Neural cell (in vitro differentiated cells): ENCODE results near the gene CTBP2. TPM values are rescaled to one million over a fixed set of nuclear protein-coding genes. Genes with fewer than 3 reads are reported as not detected.
"Not testable (repeated sequence)": the region's sequence is repeated elsewhere in the genome, so short reads cannot be mapped to it uniquely, and the experiment has no call there.

Experiments
- H2AFZ ChIP-seq: fragments of 200-600, 300-800 bp; sonication (generic), shearing (Covaris generic); 2 replicates; pipeline ENCODE4 v1.6.0; 2014; ENCODE audit warnings: low read depth, mild to moderate bottlenecking, antibody characterized with exemption, low read length, moderate library complexity
- H3F3A ChIP-seq: fragments of 200-600 bp; shearing (Covaris generic); 2 replicates; pipeline ENCODE4 v1.6.1; 2016; ENCODE audit warnings: mild to moderate bottlenecking, moderate library complexity, mixed read lengths, antibody characterized with exemption, low read length; ENCODE audit not compliant: insufficient read depth, poor library complexity, severe bottlenecking
- H3K27ac ChIP-seq: fragments of 200-600, 300-800 bp; sonication (generic), shearing (Covaris generic); 2 replicates; pipeline ENCODE4 v1.5.1; 2014; ENCODE audit warnings: mild to moderate bottlenecking, low read length, moderate library complexity
- H3K27me3 ChIP-seq: fragments of 300-800, 200-600 bp; sonication (generic), shearing (Covaris generic); 2 replicates; pipeline ENCODE4 v1.6.0; 2014; ENCODE audit warnings: mild to moderate bottlenecking, low read depth, low read length, moderate library complexity; ENCODE audit not compliant: insufficient read depth
- H3K36me3 ChIP-seq: fragments of 300-800, 200-600 bp; sonication (generic), shearing (Covaris generic); 2 replicates; pipeline ENCODE4 v1.5.1; 2014; ENCODE audit warnings: mild to moderate bottlenecking, antibody characterized with exemption, low read length, moderate library complexity; ENCODE audit not compliant: insufficient read depth
- H3K4me2 ChIP-seq: fragments of 300-800, 200-600 bp; sonication (generic), shearing (Covaris generic); 2 replicates; pipeline ENCODE4 v1.6.0; 2014; ENCODE audit warnings: mild to moderate bottlenecking, low read length
- H3K4me3 ChIP-seq: fragments of 300-800, 200-600 bp; sonication (generic), shearing (Covaris generic); 2 replicates; pipeline ENCODE4 v1.5.1; 2014; ENCODE audit warnings: mild to moderate bottlenecking, low read length, moderate library complexity
- H3K79me2 ChIP-seq: fragments of 200-600 bp; shearing (Covaris generic); replicated peaks from 2 replicates; pipeline ENCODE4 v1.6.0; 2014; ENCODE audit warnings: mild to moderate bottlenecking, low read length, moderate library complexity; ENCODE audit not compliant: insufficient read depth
- H3K9ac ChIP-seq: fragments of 300-800, 200-600 bp; sonication (generic), shearing (Covaris generic); 2 replicates; pipeline ENCODE4 v1.6.1; 2016; ENCODE audit warnings: mild to moderate bottlenecking, low read length, mixed read lengths
- H3K9me2 ChIP-seq: fragments of 200-600 bp; shearing (Covaris generic); 2 replicates; pipeline ENCODE4 v1.6.1; 2016; ENCODE audit warnings: mild to moderate bottlenecking, low read length, mixed read lengths; ENCODE audit not compliant: insufficient read depth
- H3K9me3 ChIP-seq: fragments of 200-600, 300-800 bp; sonication (generic), shearing (Covaris generic); 2 replicates; pipeline ENCODE4 v1.6.1; 2016; ENCODE audit warnings: mild to moderate bottlenecking, mixed run types, low read length, moderate library complexity, mixed read lengths
- H4K20me1 ChIP-seq: fragments of 200-600 bp; shearing (Covaris generic); 2 replicates; pipeline ENCODE4 v1.6.1; 2016; ENCODE audit warnings: mild to moderate bottlenecking, mixed run types; ENCODE audit not compliant: insufficient read depth
- EP300 ChIP-seq: fragments of 450-650 bp; conservative IDR thresholded peaks from 2 replicates; pipeline ENCODE4 v1.6.1; 2014; ENCODE audit warnings: antibody characterized with exemption, mild to moderate bottlenecking, moderate library complexity; ENCODE audit not compliant: poor library complexity, severe bottlenecking
- EZH2 ChIP-seq: fragments of 200-600, 300-800 bp; shearing (Covaris generic), sonication (generic); IDR thresholded peaks from 2 replicates; pipeline ENCODE4 v1.6.1; 2014; ENCODE audit warnings: antibody characterized with exemption, low read length, borderline replicate concordance, mild to moderate bottlenecking; ENCODE audit not compliant: insufficient read depth, poor library complexity, severe bottlenecking
- MXI1 ChIP-seq: fragments of 450-650 bp; conservative IDR thresholded peaks from 2 replicates; pipeline ENCODE4 v1.6.1; 2014; ENCODE audit warnings: antibody characterized with exemption, mild to moderate bottlenecking; ENCODE audit not compliant: poor library complexity, severe bottlenecking
- POLR2AphosphoS5 ChIP-seq: IDR thresholded peaks from 2 replicates; pipeline ENCODE4 v1.6.1; 2012
- RAD21 ChIP-seq: fragments of 450-650 bp; conservative IDR thresholded peaks from 2 replicates; pipeline ENCODE4 v1.6.1; 2014; ENCODE audit warnings: antibody characterized with exemption, mild to moderate bottlenecking, moderate library complexity
- SMC3 ChIP-seq: fragments of 450-650 bp; conservative IDR thresholded peaks from 2 replicates; pipeline ENCODE4 v1.6.1; 2014; ENCODE audit warnings: antibody characterized with exemption, mild to moderate bottlenecking, moderate library complexity; ENCODE audit not compliant: poor library complexity
- TAF1 ChIP-seq: IDR thresholded peaks from 2 replicates; pipeline ENCODE4 v1.6.1; 2012; ENCODE audit warnings: low read depth
- polyA plus RNA-seq: library from polyadenylated mRNA; depleted of rRNA; stranded (reverse); fragments of >200 nt; gene quantifications from 2 replicates; pipeline ENCODE4 v1.2.3, GENCODE V29; 2014
- TF ChIP-seq, protein P1 (sequence below): IDR thresholded peaks from 2 replicates; pipeline ENCODE4 v1.6.1; 2012; ENCODE audit warnings: borderline replicate concordance
- TF ChIP-seq, protein P2 (sequence below): fragments of 450-650 bp; IDR thresholded peaks from 2 replicates; pipeline ENCODE4 v1.5.1; 2014; ENCODE audit warnings: antibody characterized with exemption, mild to moderate bottlenecking, moderate library complexity; ENCODE audit not compliant: poor library complexity, severe bottlenecking

CTBP2 gene
- polyA plus RNA-seq, 1 donor from 2014 or later, result 59.5 TPM

DNA sequence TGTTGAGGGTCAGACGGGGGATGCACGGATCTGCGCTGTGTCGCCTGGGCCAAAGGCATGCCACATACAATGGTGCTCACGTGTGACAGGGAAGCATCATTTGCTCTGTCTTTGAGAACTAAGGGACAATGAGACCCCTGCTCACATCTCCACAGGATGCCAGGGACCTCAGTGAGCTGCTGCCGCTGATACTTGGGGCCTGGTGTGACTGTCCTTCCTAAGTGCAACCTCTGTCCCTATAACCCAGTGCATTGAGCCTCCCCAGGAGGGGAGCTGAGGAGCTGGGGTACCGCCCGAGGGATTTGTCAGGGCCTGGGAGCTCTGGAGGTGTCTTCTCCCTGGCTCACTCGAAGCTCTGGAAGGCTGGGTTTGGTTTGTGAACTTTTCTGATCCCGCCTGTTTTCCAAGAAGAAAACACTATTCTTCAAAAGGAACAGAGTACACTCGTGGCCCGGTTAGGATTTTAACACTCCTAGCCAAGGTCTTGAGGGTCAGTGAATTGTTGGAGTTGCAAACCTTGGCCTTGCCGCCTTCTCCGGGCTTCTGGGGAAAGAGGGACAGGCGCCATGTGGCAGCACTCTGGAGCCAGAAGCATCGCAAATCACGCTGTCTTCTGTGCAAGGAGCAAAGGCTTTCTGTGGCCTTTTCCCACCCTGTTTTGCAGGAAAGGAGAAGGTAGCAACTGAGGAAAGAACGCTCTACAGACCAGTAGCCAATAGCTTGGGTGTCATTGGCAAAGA is 26.2 kb upstream of the CTBP2 start:
- TF ChIP-seq SMC3 (no peak), TAF1 (no peak), EP300 (no peak), EZH2 (no peak), MXI1 (no peak)
- TF ChIP-seq, protein P1, sequence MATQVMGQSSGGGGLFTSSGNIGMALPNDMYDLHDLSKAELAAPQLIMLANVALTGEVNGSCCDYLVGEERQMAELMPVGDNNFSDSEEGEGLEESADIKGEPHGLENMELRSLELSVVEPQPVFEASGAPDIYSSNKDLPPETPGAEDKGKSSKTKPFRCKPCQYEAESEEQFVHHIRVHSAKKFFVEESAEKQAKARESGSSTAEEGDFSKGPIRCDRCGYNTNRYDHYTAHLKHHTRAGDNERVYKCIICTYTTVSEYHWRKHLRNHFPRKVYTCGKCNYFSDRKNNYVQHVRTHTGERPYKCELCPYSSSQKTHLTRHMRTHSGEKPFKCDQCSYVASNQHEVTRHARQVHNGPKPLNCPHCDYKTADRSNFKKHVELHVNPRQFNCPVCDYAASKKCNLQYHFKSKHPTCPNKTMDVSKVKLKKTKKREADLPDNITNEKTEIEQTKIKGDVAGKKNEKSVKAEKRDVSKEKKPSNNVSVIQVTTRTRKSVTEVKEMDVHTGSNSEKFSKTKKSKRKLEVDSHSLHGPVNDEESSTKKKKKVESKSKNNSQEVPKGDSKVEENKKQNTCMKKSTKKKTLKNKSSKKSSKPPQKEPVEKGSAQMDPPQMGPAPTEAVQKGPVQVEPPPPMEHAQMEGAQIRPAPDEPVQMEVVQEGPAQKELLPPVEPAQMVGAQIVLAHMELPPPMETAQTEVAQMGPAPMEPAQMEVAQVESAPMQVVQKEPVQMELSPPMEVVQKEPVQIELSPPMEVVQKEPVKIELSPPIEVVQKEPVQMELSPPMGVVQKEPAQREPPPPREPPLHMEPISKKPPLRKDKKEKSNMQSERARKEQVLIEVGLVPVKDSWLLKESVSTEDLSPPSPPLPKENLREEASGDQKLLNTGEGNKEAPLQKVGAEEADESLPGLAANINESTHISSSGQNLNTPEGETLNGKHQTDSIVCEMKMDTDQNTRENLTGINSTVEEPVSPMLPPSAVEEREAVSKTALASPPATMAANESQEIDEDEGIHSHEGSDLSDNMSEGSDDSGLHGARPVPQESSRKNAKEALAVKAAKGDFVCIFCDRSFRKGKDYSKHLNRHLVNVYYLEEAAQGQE, result no peak
- Histone ChIP-seq H3K4me3 (no peak overlapping the region), H3K79me2 (no peaks in the 10 kb centered on the region), H3K36me3 (no peaks in the 10 kb centered on the region), H4K20me1 (no peaks in the 10 kb centered on the region), H3K27me3 (no peaks in the 10 kb centered on the region), H3K9me3 (no peaks in the 10 kb centered on the region), H3K9ac (no peak overlapping the region), H3K4me2 (no peak overlapping the region), H3K27ac (no peak overlapping the region), H2AFZ (no peak overlapping the region), H3K9me2 (no peaks in the 10 kb centered on the region), H3F3A (no peaks in the 10 kb centered on the region)

DNA sequence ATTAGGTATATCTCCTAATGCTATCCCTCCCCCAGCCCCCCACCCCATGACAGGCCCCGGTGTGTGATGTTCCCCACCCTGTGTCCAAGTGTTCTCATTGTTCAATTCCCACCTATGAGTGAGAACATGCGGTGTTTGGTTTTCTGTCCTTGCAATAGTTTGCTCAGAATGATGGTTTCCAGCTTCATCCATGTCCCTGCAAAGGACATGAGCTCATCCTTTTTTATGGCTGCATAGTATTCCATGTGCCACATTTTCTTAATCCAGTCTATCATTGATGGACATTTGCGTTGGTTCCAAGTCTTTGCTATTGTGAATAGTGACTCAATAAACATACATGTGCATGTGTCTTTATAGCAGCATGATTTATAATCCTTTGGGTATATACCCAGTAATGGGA is 18.7 kb upstream of the CTBP2 start:
- not testable (repeated sequence) for H3K79me2 ChIP-seq, H2AFZ ChIP-seq, H3K27me3 ChIP-seq, H3K4me3 ChIP-seq, H3K9me3 ChIP-seq, H3K27ac ChIP-seq, H3K36me3 ChIP-seq, H3K4me2 ChIP-seq, H4K20me1 ChIP-seq, H3K9me2 ChIP-seq, H3F3A ChIP-seq, H3K9ac ChIP-seq

DNA sequence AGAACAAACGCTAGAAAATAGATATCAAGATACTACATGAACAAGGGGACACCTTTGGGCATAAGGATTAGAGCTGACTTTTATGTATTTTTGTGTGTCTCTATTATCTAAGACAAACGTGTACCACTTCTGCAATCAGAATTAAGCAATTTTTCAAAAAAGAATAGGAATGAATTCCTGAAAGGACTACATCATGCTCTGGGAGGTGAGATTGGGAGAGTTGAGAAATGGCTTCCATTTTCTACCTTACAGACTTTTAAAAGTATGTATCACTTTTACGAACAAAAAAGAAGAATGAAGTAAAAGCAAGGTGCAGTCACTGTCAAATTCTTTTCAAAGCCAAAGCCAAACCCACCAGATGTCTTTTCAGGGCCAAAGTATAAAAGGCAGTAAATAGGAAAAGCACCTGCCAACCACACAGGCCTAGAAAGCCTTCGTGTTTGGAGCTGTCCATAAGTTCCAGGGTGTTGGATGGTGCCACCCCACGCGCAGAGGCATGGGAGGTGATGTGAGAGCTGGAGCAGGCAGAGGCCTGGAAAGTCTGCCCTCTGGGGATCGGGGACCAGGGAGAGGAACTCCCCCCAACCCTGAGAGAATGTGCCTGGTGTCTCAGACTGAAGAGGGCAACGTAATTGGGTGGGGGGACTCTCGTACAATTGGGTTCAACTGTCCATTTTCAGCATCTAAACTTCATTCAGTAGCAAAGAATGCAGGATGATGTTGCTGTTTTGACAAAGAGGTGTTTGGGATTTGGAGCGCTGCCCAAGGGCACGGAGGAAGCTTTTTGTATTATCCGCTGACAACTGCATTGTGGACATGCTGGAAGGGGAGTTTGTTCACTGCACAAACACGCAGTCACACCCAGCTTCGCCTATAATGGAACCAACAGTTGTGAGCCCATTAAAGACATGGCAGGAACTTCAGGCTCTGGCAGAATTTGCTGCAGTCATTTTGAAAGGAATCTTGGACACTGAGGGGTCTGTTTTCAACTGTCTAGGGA is 17.6 kb upstream of the CTBP2 start:
- no peak overlapping the region for H3K9ac ChIP-seq
- no peaks in the 10 kb centered on the region for H3K79me2 ChIP-seq
- no peaks in the 10 kb centered on the region for H3K27me3 ChIP-seq
- H3K4me3 ChIP-seq, result no peak overlapping the region
- H3K9me3 ChIP-seq, result no peaks in the 10 kb centered on the region
- H3K4me2 ChIP-seq, result no peak overlapping the region
- no peaks in the 10 kb centered on the region for H3F3A ChIP-seq
- H3K9me2 ChIP-seq, result no peaks in the 10 kb centered on the region
- no peak overlapping the region for H2AFZ ChIP-seq
- H4K20me1 ChIP-seq, result no peaks in the 10 kb centered on the region
- no peak overlapping the region for H3K27ac ChIP-seq
- H3K36me3 ChIP-seq, result no peaks in the 10 kb centered on the region
- TF ChIP-seq SMC3, result no peak
- no peak for TF ChIP-seq MXI1
- no peak for TF ChIP-seq RAD21
- TF ChIP-seq, protein P1, result no peak
- TF ChIP-seq, protein P2, sequence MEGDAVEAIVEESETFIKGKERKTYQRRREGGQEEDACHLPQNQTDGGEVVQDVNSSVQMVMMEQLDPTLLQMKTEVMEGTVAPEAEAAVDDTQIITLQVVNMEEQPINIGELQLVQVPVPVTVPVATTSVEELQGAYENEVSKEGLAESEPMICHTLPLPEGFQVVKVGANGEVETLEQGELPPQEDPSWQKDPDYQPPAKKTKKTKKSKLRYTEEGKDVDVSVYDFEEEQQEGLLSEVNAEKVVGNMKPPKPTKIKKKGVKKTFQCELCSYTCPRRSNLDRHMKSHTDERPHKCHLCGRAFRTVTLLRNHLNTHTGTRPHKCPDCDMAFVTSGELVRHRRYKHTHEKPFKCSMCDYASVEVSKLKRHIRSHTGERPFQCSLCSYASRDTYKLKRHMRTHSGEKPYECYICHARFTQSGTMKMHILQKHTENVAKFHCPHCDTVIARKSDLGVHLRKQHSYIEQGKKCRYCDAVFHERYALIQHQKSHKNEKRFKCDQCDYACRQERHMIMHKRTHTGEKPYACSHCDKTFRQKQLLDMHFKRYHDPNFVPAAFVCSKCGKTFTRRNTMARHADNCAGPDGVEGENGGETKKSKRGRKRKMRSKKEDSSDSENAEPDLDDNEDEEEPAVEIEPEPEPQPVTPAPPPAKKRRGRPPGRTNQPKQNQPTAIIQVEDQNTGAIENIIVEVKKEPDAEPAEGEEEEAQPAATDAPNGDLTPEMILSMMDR, result no peak
- no peak for TF ChIP-seq TAF1
- TF ChIP-seq EP300, result no peak
- TF ChIP-seq POLR2AphosphoS5, result no peak
- TF ChIP-seq EZH2, result no peak
